Measurements from ENCODE around the gene FZD10. TPM values are rescaled to one million over a fixed set of nuclear protein-coding genes. Genes with fewer than 3 reads are reported as not detected.
A peak's percentile ranks its signal among the peaks of the same experiment; 100 is the strongest.

The FZD10 gene, protein sequence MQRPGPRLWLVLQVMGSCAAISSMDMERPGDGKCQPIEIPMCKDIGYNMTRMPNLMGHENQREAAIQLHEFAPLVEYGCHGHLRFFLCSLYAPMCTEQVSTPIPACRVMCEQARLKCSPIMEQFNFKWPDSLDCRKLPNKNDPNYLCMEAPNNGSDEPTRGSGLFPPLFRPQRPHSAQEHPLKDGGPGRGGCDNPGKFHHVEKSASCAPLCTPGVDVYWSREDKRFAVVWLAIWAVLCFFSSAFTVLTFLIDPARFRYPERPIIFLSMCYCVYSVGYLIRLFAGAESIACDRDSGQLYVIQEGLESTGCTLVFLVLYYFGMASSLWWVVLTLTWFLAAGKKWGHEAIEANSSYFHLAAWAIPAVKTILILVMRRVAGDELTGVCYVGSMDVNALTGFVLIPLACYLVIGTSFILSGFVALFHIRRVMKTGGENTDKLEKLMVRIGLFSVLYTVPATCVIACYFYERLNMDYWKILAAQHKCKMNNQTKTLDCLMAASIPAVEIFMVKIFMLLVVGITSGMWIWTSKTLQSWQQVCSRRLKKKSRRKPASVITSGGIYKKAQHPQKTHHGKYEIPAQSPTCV
- total RNA-seq (2014; rRNA removed; shearing (Covaris generic)), result not detected in 2 replicates

GRCh38 chr12:130162267-130162666 is at the start of gene FZD10:
FZD10 (plus strand) TSS chr12:130162464; CDS start chr12:130162943, 479 bp downstream.
- DNase-seq (ENCODE audit: low read depth), result no peak

- DNase-seq (ENCODE audit: low read depth), result no peak
These were observed 47.3 kb upstream of the FZD10 start for GRCh38 chr12:130114952-130115351.

DNA sequence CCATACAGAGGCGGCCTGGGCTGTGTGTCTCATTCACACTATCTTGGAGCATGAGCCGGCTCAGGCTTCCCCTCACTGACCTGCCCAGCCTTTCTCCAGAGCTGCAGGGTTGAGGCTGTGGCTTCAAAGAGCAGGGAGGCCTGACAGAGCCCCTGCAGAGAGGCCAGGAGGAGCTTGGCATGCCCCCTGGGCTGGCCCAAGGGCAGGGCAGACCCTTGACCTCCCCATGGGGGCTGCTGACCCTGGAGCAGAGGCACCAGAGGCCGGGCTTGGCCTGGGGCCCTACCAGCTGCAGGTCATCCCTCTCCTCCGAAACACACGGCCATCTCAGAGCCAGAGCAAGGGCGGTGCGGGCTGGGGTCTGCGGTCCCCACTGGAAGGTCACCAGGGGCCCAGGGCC is 46.6 kb upstream of the FZD10 start:
- no peak for DNase-seq (ENCODE audit: low read depth)

DNA sequence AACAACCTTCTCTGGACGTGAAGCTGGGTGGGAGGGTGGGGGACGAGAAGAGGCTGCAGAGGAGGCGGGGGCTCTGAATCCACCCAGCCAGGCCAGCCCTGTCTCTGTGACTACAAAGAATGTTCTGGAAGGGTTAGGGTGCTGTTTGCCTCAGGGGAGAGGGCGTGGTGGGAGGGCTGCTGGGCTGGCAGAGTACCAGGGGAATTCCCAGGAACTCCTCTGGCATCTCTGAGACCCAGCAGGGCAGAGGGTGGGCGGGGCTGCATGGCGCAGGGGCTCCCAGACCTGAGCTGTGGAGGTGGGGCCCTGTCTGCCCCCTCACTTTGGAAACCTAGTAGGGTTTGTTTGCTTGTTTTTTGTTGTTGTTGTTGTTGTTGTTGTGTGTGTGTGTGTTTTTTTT is 45.5 kb upstream of the FZD10 start:
- DNase-seq (ENCODE audit: low read depth), result no peak

GRCh38 chr12:130117233-130117632 is 45.0 kb upstream of the FZD10 start:
- no peak for DNase-seq (ENCODE audit: low read depth)

- no peak for DNase-seq (ENCODE audit: low read depth)
These were observed 44.6 kb upstream of the FZD10 start for GRCh38 chr12:130117701-130118100.

- no peak for DNase-seq (ENCODE audit: low read depth)
These were observed 44.1 kb upstream of the FZD10 start for GRCh38 chr12:130118181-130118580.

DNA sequence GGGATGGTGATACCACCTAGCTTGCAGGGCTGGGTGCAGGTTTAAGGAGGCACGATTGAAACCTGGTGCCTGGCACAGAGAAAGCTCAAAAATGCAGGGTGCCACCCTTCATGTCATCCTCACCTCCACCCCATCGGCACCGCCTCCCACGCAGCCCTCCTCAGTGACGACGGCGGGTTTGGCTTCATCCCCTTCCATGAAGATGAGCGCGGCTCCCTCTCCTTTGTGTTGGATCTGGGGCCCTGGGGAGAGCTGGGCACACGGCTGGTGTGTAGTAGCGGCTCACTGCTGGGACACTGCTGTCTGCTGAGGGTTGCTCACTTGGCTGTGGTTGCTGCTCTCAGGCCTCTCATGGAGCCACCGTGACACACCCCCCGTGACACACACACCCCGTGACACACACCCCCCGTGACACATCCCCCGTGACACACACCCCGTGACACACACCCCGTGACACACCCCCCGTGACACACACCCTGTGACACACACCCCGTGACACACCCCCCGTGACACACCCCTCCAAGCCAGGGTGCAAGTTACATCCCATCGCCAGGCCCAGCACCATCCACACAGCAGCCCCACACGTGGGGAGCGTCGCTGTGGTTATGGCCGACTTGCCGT is 42.9 kb upstream of the FZD10 start:
- no peak for DNase-seq (ENCODE audit: low read depth)

GRCh38 chr12:130120012-130120805 is 42.1 kb upstream of the FZD10 start:
- DNase-seq (ENCODE audit: low read depth), result no peak

GRCh38 chr12:130121226-130122000 is 40.9 kb upstream of the FZD10 start:
- DNase-seq (ENCODE audit: low read depth), result no peak

- DNase-seq (ENCODE audit: low read depth), result no peak
These were observed 39.9 kb upstream of the FZD10 start for GRCh38 chr12:130122356-130122755.

- DNase-seq (ENCODE audit: low read depth), result no peak
These were observed 38.2 kb upstream of the FZD10 start for GRCh38 chr12:130124106-130124505.

- DNase-seq (ENCODE audit: low read depth), result no peak
These were observed 37.5 kb upstream of the FZD10 start for GRCh38 chr12:130124605-130125244.

- no peak for DNase-seq (ENCODE audit: low read depth)
These were observed 36.2 kb upstream of the FZD10 start for GRCh38 chr12:130126023-130126432.

- DNase-seq (ENCODE audit: low read depth), result no peak
These were observed 34.7 kb upstream of the FZD10 start for GRCh38 chr12:130127532-130127911.

GRCh38 chr12:130127912-130128789 is 34.1 kb upstream of the FZD10 start:
- peak; percentile 11 for DNase-seq (ENCODE audit: low read depth)

DNA sequence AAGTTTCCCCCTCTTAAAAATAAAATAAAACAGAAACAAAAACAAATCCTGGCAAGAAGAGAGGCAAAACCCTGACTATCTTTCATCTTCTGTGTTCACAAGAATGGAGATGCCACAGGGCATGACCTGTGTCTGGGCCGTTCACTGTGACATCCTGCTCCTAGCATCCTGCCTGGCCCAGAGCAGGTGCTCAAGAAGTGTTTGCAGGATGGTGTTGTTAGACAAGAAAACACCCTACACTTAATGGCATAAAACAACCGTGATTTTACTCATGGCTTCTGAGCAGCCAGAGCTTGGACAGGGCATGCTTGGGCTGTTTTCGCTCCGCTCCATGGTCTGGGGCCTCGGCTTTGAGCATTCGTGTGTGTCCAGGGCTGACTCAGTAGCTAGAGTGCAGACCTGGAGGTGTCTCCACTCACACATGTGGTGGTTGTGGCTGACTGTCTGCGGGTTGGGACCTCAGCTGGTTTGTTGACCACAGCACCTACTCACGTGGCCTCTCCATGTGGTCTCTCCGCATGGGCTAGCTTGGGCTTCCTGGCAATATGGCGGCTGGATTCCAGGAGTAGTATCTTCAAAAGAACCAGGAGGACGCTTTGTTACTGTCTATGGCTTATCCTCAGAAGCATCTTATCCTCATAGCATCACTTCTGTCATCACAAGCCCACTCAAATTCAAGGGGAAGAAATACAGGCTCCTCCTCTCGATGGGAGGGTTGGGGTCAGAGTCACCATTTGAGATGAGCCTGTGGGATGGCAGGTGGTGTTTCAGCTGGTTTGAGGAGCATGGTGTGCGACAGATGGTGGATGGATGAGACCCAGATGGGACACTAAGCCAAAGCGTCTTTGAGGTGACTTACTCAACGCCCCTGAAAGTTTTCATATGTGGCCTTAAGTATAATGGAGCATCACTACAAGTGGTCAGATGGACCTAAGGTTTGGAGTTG is 33.2 kb upstream of the FZD10 start:
- no peak for DNase-seq (ENCODE audit: low read depth)

DNA sequence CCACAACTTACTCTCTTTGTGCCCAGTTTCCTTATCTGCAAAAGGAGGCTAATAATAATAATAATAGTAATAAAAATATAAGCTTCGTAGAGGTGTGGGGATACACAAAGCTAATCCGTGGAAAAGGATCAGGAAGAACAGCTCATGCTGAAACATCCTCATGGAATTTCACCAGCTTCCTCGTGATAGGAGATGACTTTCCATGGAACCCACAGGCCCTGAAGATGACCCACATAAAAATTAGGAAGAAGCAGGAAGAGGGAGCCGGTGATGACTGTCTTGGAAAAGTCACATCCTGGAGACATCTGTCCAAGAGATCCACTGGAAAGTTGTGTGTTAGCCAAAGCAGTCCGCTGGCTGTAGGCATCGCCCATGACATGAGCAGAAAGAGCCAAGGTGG is 31.9 kb upstream of the FZD10 start:
- no peak for DNase-seq (ENCODE audit: low read depth)

GRCh38 chr12:130131025-130131424 is 31.2 kb upstream of the FZD10 start:
- DNase-seq (ENCODE audit: low read depth), result no peak
